Mucosa of gallbladder (tissue), 1 donor: Measurements from ENCODE around the gene H6PD. TPM values are rescaled to one million over a fixed set of nuclear protein-coding genes. Genes with fewer than 3 reads are reported as not detected.

Experiments used
- DNase-seq: peaks from one replicate; pipeline ENCODE4 v3.0.0-alpha.2; 2020; ENCODE audit warnings: low spot score
- total RNA-seq: library from RNA; stranded (reverse); gene quantifications from one replicate; pipeline ENCODE4 v1.2.1, GENCODE V29; 2021
- donor health status: DM: no; HTN: no; CAD: no.

H6PD gene
- total RNA-seq, 1 donor from 2014 or later: 45.6 TPM

DNA sequence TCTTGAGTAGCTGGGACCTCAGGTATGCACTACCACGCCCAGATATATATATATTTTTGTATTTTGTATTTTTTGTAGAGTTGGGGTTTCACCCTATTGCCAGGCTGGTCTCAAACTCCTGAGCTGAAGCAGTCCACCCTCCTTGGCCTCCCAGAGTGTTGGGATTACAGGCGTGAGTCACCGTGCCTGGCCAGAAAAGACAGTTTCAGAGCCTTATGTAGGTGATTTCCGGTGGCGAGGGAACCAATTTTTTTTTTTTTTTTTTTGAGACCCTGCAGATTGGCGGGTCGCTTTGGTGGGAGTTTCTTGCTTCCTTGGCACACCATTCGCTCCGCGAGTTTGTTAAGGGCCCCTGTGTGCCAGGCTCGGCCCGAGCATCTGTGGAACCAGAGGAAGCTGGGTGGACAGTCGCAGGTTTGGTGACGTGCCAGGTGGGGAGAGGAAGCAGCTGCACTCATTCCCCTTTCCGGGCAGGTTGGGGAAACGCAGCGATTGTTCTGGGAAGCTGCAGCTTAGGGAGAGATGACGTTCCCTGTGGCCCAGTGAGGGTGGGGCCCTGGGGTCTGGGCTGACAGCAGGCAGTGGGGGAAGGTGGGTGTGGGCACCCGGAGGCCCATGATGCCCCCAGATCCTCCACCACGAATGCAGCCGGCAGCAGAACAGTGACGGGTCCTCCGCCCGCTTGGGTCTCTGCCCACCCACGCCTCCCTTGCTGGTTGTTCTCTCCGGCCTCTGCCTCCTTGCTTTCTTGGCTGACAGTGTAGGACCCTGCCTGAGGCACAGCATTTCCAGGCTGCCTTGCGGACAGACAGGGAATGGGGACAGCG is 83.2 kb downstream of the H6PD start:
- DNase-seq: no peak

DNA sequence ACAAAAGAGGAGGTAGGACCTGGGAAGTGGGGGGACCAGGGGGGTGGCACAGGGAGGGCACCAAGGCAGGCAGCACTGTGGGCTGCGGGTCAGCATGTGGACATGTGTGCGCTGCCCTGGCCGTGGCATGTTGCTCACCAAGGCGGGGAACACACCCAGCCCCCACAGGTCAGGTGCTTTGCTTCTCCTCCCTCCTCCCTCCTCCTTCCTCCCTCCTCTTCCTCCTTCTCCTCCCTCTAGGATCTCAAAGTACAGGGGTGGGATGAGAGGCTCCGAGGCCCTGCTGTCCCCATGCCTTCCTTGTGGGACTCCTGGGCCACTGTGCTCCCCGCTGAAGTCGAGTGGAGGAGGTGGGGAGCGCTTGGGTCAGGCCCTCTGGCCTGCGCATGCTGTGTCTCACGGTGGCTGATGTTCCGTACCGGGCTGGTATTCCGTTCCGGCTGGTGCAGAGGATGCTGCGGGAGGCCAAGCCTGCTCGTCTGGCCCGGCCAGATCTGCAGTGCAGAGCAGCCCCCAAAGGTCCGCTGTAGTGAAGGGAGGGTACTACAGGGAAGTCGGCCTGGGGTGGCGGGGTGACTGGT is 84.7 kb downstream of the H6PD start:
- DNase-seq: no peak

DNA sequence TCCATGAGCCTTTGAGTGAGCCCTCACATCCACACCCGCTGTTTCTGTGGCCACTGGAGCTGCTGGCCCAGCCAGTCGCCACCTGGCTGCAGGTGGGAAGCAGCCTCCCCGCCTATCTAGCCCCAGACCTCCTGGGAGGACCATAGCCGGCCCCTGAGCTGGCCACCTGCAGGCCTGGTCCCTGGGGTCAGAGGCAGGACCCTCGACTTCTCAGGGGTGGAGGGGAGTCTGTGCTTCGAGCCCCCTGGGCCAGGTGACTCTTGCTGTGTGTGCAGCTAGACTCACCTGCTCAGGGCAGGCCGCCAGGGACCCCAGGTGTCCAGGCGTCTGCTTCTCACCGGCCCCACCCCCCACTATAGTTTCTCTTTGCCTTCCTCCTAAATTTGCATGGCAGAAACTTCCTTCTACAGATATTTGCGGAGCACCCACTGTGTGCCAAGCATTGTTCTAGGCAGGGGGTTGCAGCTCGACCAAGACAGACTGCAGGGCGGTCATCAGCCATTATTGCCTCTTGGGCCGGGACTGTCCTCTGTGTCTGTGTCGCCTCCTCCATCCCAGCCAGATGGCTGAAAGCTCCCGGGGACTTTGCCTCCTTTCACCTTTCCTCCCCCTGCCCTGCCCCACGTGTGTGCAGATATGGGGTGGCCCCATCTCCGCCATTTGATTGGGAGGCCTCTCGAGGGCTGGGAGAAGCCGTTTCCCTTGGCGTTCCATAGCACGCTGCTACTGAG is 85.4 kb downstream of the H6PD start:
- no peak for DNase-seq

Other genes with a start within 250 kb of the H6PD start
- gene SLC2A7, start 208.4 kb upstream of the H6PD start, total RNA-seq: not detected
- gene SLC2A5, start 165.1 kb upstream of the H6PD start, total RNA-seq: 8.8 TPM
- gene GPR157, start 105.7 kb upstream of the H6PD start, total RNA-seq: 8.3 TPM
- 25.3 TPM for gene SPSB1, start 58.1 kb downstream of the H6PD start, total RNA-seq